Stomach smooth muscle (tissue), 2 donors: ENCODE results near the gene EDN2.
A peak's percentile ranks its signal among the peaks of the same experiment; 100 is the strongest.

Source experiments
- H3K27ac ChIP-seq: one replicate; pipeline ENCODE4 v1.7.0; 2013; ENCODE audit warnings: mild to moderate bottlenecking, low read length, inconsistent platforms
- H3K27me3 ChIP-seq, 2 donors: one replicate each; pipeline ENCODE4 v1.7.0; 2013; ENCODE audit warnings: low read length in 2 of 2; ENCODE audit not compliant: insufficient read depth in 2 of 2, control insufficient read depth in 1 of 2
- H3K36me3 ChIP-seq, 2 donors: one replicate each; pipeline ENCODE4 v1.7.0; 2013; ENCODE audit warnings: low read length in 2 of 2; ENCODE audit not compliant: control insufficient read depth in 2 of 2, insufficient read depth in 2 of 2
- H3K4me1 ChIP-seq: one replicate; pipeline ENCODE4 v1.7.0; 2013; ENCODE audit warnings: low read length; ENCODE audit not compliant: control insufficient read depth, insufficient read depth
- H3K4me3 ChIP-seq, 2 donors: one replicate each; pipeline ENCODE4 v1.7.0; 2013; ENCODE audit warnings: low read length in 2 of 2
- H3K9ac ChIP-seq, 2 donors: one replicate each; pipeline ENCODE4 v1.7.0; 2013; ENCODE audit warnings: low read length in 2 of 2, mild to moderate bottlenecking in 1 of 2
- H3K9me3 ChIP-seq, 2 donors: one replicate each; pipeline ENCODE4 v1.7.0; 2013; ENCODE audit warnings: low read length in 2 of 2; ENCODE audit not compliant: control insufficient read depth in 2 of 2
- donor health status: healthy.
- donor health status: Pancreatic carcinoma.

The EDN2 gene

GRCh38 chr1:41498391-41498790 lies 13.9 kb upstream of the EDN2 start:
- Histone ChIP-seq H3K9ac (no peak overlapping the region), H3K9me3 (no peaks in the 10 kb centered on the region), H3K4me3 (no peak overlapping the region), H3K27me3 (no peaks in the 10 kb centered on the region), H3K36me3 (no peaks in the 10 kb centered on the region), H3K4me1 (peaks cover 68% of the 10 kb centered on the region), H3K27ac (peak overlapping the region; percentile 41)

GRCh38 chr1:41497461-41498030 lies 13.1 kb upstream of the EDN2 start:
- H3K27ac ChIP-seq: peak overlapping the region; percentile 92
- H3K9ac ChIP-seq: no peak overlapping the region
- H3K4me3 ChIP-seq: no peak overlapping the region
- no peaks in the 10 kb centered on the region for H3K27me3 ChIP-seq
- H3K4me1 ChIP-seq: peaks cover 63% of the 10 kb centered on the region
- no peaks in the 10 kb centered on the region for H3K36me3 ChIP-seq
- H3K9me3 ChIP-seq: no peaks in the 10 kb centered on the region

- Histone ChIP-seq H3K36me3 (no peaks in the 10 kb centered on the region), H3K4me1 (peaks cover 61% of the 10 kb centered on the region), H3K9me3 (no peaks in the 10 kb centered on the region), H3K27me3 (no peaks in the 10 kb centered on the region), H3K27ac (peak overlapping the region; percentile 92), H3K4me3 (no peak overlapping the region), H3K9ac (peak overlapping the region; percentile 66 to 74)
Observed at GRCh38 chr1:41497056-41497440, 12.6 kb upstream of the EDN2 start.

- no peaks in the 10 kb centered on the region for H3K36me3 ChIP-seq
- no peaks in the 10 kb centered on the region for H3K27me3 ChIP-seq
- peaks cover 61% of the 10 kb centered on the region for H3K4me1 ChIP-seq
- H3K4me3 ChIP-seq: peak overlapping the region; percentile 54 to 71
- peak overlapping the region; percentile 74 to 86 for H3K9ac ChIP-seq
- H3K27ac ChIP-seq: peak overlapping the region; percentile 92
- no peaks in the 10 kb centered on the region for H3K9me3 ChIP-seq
Observed at GRCh38 chr1:41496080-41497055, 11.9 kb upstream of the EDN2 start.

- H3K9me3 ChIP-seq: no peaks in the 10 kb centered on the region
- peak overlapping the region; percentile 92 for H3K27ac ChIP-seq
- H3K4me3 ChIP-seq: peak overlapping the region; percentile 54 to 71
- peaks cover 54% of the 10 kb centered on the region for H3K4me1 ChIP-seq
- H3K36me3 ChIP-seq: no peaks in the 10 kb centered on the region
- peak overlapping the region; percentile 72 to 86 for H3K9ac ChIP-seq
- H3K27me3 ChIP-seq: no peaks in the 10 kb centered on the region
Observed at GRCh38 chr1:41495210-41495948, 10.9 kb upstream of the EDN2 start.

- Histone ChIP-seq H3K27me3 (no peaks in the 10 kb centered on the region), H3K36me3 (no peaks in the 10 kb centered on the region), H3K9ac (no peak overlapping the region), H3K4me1 (peaks cover 47% of the 10 kb centered on the region), H3K9me3 (no peaks in the 10 kb centered on the region), H3K27ac (peak overlapping the region; percentile 92), H3K4me3 (no peak overlapping the region)
Observed at GRCh38 chr1:41494351-41495209, 10.1 kb upstream of the EDN2 start.

- Histone ChIP-seq H3K27ac (no peak overlapping the region), H3K4me1 (peaks cover 40% of the 10 kb centered on the region), H3K27me3 (no peaks in the 10 kb centered on the region), H3K36me3 (no peaks in the 10 kb centered on the region), H3K4me3 (no peak overlapping the region), H3K9me3 (no peaks in the 10 kb centered on the region), H3K9ac (no peak overlapping the region)
Observed at GRCh38 chr1:41493626-41494350, 9.3 kb upstream of the EDN2 start.

GRCh38 chr1:41493117-41493536 lies 8.6 kb upstream of the EDN2 start:
- no peaks in the 10 kb centered on the region for H3K27me3 ChIP-seq
- H3K36me3 ChIP-seq: no peaks in the 10 kb centered on the region
- H3K27ac ChIP-seq: no peak overlapping the region
- H3K4me1 ChIP-seq: peaks cover 36% of the 10 kb centered on the region
- no peak overlapping the region for H3K4me3 ChIP-seq
- no peak overlapping the region for H3K9ac ChIP-seq
- H3K9me3 ChIP-seq: no peaks in the 10 kb centered on the region

GRCh38 chr1:41492341-41492848 lies 7.9 kb upstream of the EDN2 start:
- no peak overlapping the region for H3K27ac ChIP-seq
- no peak overlapping the region for H3K4me3 ChIP-seq
- no peaks in the 10 kb centered on the region for H3K27me3 ChIP-seq
- H3K4me1 ChIP-seq: peaks cover 37% of the 10 kb centered on the region
- H3K9me3 ChIP-seq: no peaks in the 10 kb centered on the region
- H3K36me3 ChIP-seq: no peaks in the 10 kb centered on the region
- H3K9ac ChIP-seq: no peak overlapping the region
